Epithelial cell of esophagus (primary cell): ENCODE measurements around the gene INSM2.

Source experiments
- DNase-seq: peaks from one replicate; pipeline ENCODE4 v3.0.0; 2010; ENCODE audit warnings: low read depth
- H3K4me3 ChIP-seq: 2 replicates; pipeline ENCODE4 v1.5.1; 2011; ENCODE audit warnings: mild to moderate bottlenecking, low read length, control low read depth
- TF ChIP-seq, protein P1 (sequence below): IDR thresholded peaks from 2 replicates; pipeline ENCODE4 v1.5.1; 2011; ENCODE audit warnings: low read depth, mild to moderate bottlenecking, low read length, control low read depth, inconsistent platforms; ENCODE audit not compliant: insufficient read depth; ENCODE audit errors: missing control alignments

The INSM2 gene, protein sequence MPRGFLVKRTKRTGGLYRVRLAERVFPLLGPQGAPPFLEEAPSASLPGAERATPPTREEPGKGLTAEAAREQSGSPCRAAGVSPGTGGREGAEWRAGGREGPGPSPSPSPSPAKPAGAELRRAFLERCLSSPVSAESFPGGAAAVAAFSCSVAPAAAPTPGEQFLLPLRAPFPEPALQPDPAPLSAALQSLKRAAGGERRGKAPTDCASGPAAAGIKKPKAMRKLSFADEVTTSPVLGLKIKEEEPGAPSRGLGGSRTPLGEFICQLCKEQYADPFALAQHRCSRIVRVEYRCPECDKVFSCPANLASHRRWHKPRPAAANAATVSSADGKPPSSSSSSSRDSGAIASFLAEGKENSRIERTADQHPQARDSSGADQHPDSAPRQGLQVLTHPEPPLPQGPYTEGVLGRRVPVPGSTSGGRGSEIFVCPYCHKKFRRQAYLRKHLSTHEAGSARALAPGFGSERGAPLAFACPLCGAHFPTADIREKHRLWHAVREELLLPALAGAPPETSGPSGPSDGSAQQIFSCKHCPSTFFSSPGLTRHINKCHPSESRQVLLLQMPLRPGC

DNA sequence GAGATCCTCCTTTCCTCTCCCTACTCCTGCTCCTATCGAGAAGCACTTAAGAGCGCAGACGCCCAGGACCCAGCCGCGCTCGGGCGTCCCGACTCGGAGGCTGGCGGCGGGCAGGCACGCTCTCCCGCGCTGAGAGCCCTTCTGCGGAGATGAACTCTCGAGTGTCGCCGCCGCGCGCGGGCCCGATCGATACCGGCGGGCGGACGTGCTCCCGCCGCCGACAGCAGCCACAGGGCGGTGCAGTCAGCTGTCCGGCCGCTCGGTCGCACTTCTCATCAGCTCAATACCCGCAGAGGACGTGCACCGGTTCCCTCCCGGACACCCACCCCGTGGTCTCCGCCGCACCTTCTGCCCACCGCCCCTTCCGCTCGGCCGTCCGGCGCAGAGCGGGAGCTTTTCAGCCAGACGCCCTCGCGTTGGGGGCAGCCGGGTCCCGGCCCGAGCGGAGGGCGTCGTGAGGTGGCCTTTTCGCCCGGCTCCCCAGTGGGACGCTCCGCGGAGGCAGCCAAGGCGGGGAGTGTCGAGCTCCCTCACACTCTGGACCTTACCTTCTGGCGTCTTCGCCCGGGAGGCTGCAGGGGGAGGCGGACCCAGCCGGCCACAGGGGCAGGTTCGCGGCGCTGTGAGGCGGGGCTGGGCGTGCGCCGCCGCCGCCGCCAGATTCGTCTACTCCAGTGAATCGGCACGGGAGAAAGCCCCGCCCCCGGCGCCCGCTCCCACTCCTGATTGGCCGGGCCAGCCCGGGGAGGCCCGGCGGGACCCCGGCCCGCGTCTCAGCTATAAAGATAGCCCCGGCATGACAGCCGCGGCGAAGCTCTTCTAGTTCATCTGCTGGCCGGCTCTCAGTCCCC, at the start of gene INSM2:
Gene INSM2 (plus strand): TSS at position 808 of the 851 bp plus-strand sequence. CDS start 89 bp downstream, outside the sequence.
- peak; percentile 76 for DNase-seq
- peak within 1 kb of the TSS; percentile 50 for H3K4me3 ChIP-seq
- TF ChIP-seq, protein P1, sequence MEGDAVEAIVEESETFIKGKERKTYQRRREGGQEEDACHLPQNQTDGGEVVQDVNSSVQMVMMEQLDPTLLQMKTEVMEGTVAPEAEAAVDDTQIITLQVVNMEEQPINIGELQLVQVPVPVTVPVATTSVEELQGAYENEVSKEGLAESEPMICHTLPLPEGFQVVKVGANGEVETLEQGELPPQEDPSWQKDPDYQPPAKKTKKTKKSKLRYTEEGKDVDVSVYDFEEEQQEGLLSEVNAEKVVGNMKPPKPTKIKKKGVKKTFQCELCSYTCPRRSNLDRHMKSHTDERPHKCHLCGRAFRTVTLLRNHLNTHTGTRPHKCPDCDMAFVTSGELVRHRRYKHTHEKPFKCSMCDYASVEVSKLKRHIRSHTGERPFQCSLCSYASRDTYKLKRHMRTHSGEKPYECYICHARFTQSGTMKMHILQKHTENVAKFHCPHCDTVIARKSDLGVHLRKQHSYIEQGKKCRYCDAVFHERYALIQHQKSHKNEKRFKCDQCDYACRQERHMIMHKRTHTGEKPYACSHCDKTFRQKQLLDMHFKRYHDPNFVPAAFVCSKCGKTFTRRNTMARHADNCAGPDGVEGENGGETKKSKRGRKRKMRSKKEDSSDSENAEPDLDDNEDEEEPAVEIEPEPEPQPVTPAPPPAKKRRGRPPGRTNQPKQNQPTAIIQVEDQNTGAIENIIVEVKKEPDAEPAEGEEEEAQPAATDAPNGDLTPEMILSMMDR: no peak

DNA sequence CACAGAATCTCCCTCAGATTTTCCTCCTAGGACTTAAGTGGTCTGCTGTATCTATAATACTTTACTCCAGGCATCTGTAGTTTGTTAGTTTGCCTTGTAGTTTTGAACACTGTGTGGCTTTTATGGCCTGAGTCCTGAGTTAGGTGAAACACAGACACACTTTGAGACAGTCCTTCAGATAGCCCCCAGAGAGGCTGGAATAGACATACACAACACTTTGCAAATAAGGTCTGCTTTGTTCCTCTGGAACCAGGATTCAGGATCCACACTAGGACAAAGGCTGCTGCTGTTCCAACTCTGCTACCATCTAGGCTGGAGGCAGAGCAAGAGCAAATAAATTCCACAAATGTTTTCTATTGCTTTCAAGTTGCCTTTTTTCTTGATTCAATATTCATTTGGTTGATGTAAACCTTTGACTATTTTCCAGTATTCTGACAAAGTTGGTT, 41.4 kb upstream of the INSM2 start:
- H3K4me3 ChIP-seq: no peak overlapping the region
- TF ChIP-seq, protein P1: no peak

DNA sequence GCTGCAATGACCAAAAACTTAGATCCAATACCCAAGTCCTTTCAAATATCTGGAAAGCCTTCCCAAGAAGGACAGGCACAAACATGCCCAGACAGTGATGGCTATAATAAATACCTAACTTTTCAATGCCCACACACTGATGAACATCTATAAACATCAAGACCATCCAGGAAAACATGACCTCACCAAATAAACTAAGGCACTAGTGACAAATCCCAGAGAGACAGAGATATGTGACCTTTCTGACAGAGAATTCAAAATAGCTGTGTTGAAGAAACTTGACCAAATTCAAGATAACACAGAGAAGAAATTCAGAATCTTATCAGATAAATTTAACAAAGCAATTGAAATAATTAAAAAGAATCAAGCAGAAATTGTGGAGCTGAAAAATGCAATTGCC, 38.7 kb upstream of the INSM2 start:
- DNase-seq: peak; percentile 24
- TF ChIP-seq, protein P1: no peak
- H3K4me3 ChIP-seq: no peak overlapping the region

More for the DNA sequence above, 41.4 kb upstream of the INSM2 start:
- no peak for DNase-seq

DNA sequence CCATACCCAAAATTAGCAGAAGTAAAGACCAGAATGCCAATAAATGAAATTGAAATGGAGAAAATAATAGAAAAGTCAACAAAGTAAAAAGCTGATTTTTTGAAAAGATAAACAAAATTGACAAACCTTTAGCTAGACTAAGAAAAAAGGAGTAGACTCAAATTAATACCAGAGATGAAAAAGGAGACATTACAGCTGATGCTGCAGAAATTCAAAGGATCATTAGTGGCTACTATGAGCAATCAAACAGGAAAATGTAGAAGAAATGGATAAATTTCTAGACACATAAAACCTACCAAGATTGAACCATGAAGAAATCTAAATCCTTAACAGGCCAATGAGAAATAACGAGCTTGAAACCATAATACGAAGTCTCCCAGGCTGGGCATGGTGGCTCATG, 34.8 kb upstream of the INSM2 start:
- DNase-seq: no peak
- no peak overlapping the region for H3K4me3 ChIP-seq
- TF ChIP-seq, protein P1: no peak

DNA sequence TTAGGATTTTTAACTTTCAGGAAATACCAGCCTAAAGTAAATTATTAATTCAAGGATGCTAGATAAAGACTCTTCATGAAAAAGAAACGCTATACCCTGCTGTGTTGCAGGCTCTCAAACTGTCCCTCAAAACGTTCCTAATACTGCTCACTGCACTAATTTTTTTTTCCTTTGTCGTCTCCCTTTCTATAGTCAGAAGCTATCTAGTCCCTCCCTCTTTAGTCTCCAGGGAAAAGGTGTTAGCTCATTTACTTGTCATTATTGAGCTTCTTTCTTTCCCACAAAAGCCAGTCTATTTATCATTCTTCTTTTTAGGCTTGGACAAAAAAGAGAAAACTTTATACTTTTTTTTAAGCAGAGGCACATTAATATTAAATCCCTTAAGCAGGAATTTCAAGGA, 30.3 kb upstream of the INSM2 start:
- TF ChIP-seq, protein P1: no peak
- H3K4me3 ChIP-seq: no peak overlapping the region
- no peak for DNase-seq

DNA sequence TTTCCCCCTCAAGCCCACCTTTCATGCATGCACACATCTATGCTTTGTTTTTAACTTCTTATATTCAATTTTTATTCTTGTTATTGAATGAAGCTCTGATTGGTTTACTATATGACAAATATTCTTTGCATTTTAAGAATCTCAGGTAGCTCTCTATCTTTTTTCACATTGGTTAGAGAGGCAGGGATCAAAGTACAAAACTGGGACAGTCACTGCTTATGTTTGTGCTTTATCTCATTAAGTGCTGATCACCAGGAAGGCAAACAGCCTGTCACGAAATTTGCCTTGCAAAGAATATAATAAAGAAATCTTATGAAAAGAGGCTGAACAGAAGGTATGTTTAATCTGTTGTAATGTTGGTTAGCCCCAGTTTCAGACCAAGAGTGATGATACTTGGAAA, 29.7 kb upstream of the INSM2 start:
- TF ChIP-seq, protein P1: no peak
- DNase-seq: no peak
- no peak overlapping the region for H3K4me3 ChIP-seq
